Upper lobe of left lung (tissue), 4 donors: ENCODE results near the gene SBF1.

Source experiments
- POLR2AphosphoS5 ChIP-seq, 2 donors: sonication (generic); formaldehyde crosslinking; IDR thresholded peaks; one replicate each; pipeline ENCODE4 v1.5.1; 2017; ENCODE audit warnings: antibody characterized with exemption in 2 of 2
- TF ChIP-seq, protein P1 (sequence below), 6 experiments: fragments of 450-650 bp in 4 of 6; fragments of 200-600 bp in 2 of 6; sonication (generic) in 2 of 6; IDR thresholded peaks; one replicate each; pipeline ENCODE4 v1.5.1; 2016 to 2019; ENCODE audit warnings: antibody characterized with exemption in 6 of 6

DNA sequence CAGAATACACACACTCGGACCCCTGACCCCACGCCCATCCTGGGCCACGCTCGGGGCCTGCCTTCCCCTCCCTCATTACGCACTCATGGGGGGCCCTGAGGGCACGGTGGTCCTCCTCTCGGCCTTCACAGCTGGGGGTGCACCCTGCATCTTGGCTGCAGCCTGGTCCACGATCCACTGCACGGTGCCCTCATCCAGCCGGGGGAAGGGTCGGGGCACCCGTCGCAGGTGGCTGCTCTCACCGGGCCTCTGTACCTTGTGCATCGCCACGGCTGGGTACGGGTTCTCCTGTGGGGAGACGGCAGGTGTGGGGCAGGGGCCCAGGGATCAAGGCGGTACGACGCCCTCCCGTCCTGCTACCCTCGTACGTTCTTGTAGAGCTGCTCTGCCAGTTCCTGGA is 10.4 kb downstream of the SBF1 start:
- TF ChIP-seq, protein P1, sequence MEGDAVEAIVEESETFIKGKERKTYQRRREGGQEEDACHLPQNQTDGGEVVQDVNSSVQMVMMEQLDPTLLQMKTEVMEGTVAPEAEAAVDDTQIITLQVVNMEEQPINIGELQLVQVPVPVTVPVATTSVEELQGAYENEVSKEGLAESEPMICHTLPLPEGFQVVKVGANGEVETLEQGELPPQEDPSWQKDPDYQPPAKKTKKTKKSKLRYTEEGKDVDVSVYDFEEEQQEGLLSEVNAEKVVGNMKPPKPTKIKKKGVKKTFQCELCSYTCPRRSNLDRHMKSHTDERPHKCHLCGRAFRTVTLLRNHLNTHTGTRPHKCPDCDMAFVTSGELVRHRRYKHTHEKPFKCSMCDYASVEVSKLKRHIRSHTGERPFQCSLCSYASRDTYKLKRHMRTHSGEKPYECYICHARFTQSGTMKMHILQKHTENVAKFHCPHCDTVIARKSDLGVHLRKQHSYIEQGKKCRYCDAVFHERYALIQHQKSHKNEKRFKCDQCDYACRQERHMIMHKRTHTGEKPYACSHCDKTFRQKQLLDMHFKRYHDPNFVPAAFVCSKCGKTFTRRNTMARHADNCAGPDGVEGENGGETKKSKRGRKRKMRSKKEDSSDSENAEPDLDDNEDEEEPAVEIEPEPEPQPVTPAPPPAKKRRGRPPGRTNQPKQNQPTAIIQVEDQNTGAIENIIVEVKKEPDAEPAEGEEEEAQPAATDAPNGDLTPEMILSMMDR (IDR thresholded peaks at IDR 0.05) = no peak
- TF ChIP-seq POLR2AphosphoS5 (IDR thresholded peaks at IDR 0.05) = no peak
